Measurements from ENCODE around the gene FMOD.
"Not testable (repeated sequence)": the region's sequence is repeated elsewhere in the genome, so short reads cannot be mapped to it uniquely, and the experiment has no call there.

Gene FMOD

GRCh38 chr1:203304919-203305808 lies 45.8 kb downstream of the FMOD start, which contains the start of gene BTG2:
TSS of gene BTG2 (plus strand) at chr1:203305519. CDS start at chr1:203305607, 88 bp downstream.
- peak; percentile 84 for DNase-seq

- DNase-seq = no peak
These were observed 46.5 kb downstream of the FMOD start for GRCh38 chr1:203304391-203304918.

- DNase-seq = no peak
These were observed 48.0 kb downstream of the FMOD start for GRCh38 chr1:203302894-203303293.

- DNase-seq = no peak
These were observed 48.5 kb downstream of the FMOD start for GRCh38 chr1:203302456-203302855.

DNA sequence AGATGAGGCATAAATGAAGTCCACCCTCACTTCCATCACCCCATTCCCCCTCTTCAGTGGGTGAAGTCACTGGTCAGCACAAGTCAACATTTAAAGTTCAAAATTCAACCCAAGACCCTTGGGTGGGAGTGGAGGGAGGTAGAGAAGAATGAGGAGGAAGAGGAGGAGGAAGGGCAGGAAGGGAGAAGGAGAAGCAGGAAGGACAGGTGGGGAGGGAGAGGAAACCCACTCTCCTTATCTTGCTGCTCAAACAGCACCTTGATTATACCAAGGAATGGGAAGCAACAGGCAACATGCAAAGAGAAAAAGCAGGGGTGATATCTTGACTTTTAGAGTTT lies 49.6 kb downstream of the FMOD start:
- DNase-seq = no peak

DNA sequence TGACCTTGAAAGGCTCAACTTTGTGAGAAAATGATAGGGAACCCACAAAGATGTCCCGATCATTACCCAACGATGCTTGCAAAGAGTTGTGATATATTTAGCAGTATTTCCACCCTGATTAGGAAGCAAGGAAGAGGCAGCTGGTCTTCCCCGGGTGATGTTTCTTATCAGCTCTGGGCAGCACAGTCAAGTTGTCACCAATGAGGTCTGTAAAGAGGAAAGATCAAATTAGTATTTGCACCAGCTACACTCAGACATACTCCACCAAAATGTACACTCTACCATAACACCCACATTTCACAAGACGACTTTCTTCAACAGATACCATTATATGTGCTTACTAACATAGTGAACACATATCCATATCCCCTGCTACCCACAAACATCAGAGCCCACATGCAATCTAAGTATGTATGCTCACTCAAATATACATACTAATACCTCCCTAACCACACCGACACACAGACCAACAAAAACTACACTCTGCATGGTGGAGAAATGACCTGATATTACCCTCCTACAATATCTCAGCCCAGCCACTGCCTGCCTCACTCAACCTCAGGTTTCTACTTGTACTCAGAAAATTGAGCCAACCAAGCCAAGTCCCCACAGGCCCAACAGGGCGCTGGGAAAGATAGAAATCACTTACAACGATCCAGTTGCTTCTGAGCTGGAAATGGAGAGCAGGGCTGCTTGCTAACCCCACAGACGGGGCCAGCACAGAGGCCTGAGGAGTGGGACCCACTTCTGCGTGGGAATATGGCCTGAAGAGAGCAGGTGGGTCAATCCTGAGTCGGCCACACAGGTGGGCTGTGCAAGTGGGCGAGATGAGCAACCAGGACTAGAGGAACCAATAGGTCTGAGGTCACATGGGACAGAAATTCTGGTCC lies 50.2 kb downstream of the FMOD start:
- no peak for DNase-seq

GRCh38 chr1:203299719-203300429 lies 51.0 kb downstream of the FMOD start:
- DNase-seq = not testable (repeated sequence)

DNA sequence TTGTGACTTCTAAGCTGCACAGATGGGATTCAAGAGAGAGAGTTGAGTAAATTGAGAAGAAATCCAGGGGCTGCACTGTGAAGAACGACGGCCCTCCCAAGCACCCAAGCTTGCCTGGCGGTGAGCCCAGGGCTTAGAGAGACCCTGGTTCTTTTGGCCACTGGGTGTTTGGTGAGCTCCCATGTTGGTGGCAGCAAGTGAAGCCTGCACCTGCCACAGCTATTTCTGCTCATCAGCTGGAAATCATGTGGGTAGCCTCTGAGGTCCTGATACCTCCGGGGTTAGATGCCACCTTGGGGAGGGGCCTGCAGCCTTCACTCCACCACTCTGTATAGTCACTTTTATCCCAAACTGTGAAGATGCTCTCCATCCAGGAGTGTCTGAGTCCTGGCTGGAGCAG lies 51.8 kb downstream of the FMOD start:
- DNase-seq = no peak

DNA sequence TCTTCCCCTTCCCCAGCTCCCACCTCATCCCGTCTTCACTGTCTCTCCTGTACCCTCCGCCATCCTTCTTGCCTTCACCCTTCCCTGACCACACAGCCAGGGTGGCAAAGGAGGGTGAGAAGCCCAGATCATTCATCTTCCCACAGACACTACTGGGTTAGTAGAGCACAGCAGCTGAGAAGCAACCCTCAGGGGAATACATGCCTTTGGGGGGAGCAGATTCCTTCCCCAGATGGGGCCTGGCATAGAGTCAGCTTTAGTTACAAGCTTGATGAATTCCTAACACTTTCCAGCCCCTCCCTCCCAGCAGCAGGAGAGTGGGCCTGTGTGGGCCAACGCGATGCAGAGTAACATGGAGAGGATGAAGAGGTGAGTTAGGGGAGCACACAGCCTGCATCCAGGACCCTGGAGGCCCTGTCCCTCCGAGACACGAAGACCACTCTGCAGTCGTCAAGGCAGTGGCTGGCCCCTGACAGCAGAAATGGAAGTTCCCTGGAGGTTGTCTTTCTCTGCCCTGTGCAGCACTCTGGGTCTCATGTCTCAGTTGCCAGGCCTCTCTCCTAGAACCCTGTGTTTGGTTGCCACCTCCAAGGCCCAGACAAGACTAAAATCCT lies 54.4 kb downstream of the FMOD start:
- DNase-seq = no peak

GRCh38 chr1:203295796-203296195 lies 55.1 kb downstream of the FMOD start:
- no peak for DNase-seq

GRCh38 chr1:203291201-203292096 lies 59.5 kb downstream of the FMOD start:
- no peak for DNase-seq

Data from activated T-cell treated with anti-CD3 and anti-CD28 coated beads for 4 hours (primary cell).